ENCODE results near the gene CBLC. TPM values are rescaled to one million over a fixed set of nuclear protein-coding genes. Genes with fewer than 3 reads are reported as not detected.

Gene CBLC
- total RNA-seq, 1 experiment from 2014 or later, result 15.9 TPM

- no peaks in the 10 kb centered on the region for H3K79me2 ChIP-seq (ENCODE audit: insufficient read depth, low read length)
- DNase-seq, result peak; percentile 89
- no peak overlapping the region for H4K5ac ChIP-seq (ENCODE audit: insufficient read length, low read depth, low read length)
- no peak overlapping the region for H3K4ac ChIP-seq (ENCODE audit: low read depth, low read length)
- Mint-ChIP-seq H3K27me3 (ENCODE audit: low read depth) (peaks cover 72% of the 10 kb centered on the region), H3K4me3 (peak overlapping the region; percentile 72 to 90), H3K9me3 (no peaks in the 10 kb centered on the region; a peak in 1 of 5 replicates), H3K4me1 (peaks cover 22 to 37% of the 10 kb centered on the region in 2 experiments), H3K36me3 (ENCODE audit: insufficient read depth in 1 of 3, low read depth in 3 of 3) (no peaks in the 10 kb centered on the region; a peak in 1 of 7 replicates), H3K27ac (no peak overlapping the region; a peak in 2 of 7 replicates)
- H2BK20ac ChIP-seq (ENCODE audit: low read depth, low read length, poor library complexity, severe bottlenecking), result no peak overlapping the region
- no peak overlapping the region for H3K27ac ChIP-seq (ENCODE audit: insufficient read length, low read depth, low read length)
- no peak overlapping the region for H4K91ac ChIP-seq (ENCODE audit: insufficient read length, low read depth, low read length)
- no peaks in the 10 kb centered on the region for H3K79me1 ChIP-seq (ENCODE audit: insufficient read depth, low read depth, low read length, poor library complexity, severe bottlenecking)
- no peak overlapping the region for H3T11ph ChIP-seq (ENCODE audit: low read length)
- H3K27me3 ChIP-seq (ENCODE audit: insufficient read depth, low read length), result peaks cover 28% of the 10 kb centered on the region
- no peak overlapping the region for H3K9ac ChIP-seq (ENCODE audit: extremely low read depth, insufficient read length, low read length)
- no peak overlapping the region for H3K56ac ChIP-seq (ENCODE audit: insufficient read length, low read depth, low read length)
- no peak overlapping the region for H2AK5ac ChIP-seq (ENCODE audit: insufficient read length, low read length)
- peaks cover 21% of the 10 kb centered on the region for H3K23me2 ChIP-seq (ENCODE audit: insufficient read length, low read depth, low read length, poor library complexity, severe bottlenecking)
- no peak overlapping the region for H4K8ac ChIP-seq (replicated peaks; ENCODE audit: insufficient read length, low read depth, low read length)
- H3K4me2 ChIP-seq (ENCODE audit: insufficient read depth, insufficient read length, low read length), result peak overlapping the region; percentile 55
- H3K18ac ChIP-seq (ENCODE audit: insufficient read length, low read depth, low read length), result no peak overlapping the region
- H3K23ac ChIP-seq (ENCODE audit: insufficient read length, low read depth, low read length), result no peak overlapping the region
- no peak overlapping the region for H2BK120ac ChIP-seq (ENCODE audit: low read depth, low read length, poor library complexity, severe bottlenecking)
- no peak overlapping the region for H2BK15ac ChIP-seq (ENCODE audit: low read depth, low read length)
- no peak for TF ChIP-seq CTCF (conservative IDR thresholded peaks at IDR 0.05)
- H2BK12ac ChIP-seq (ENCODE audit: insufficient read length, low read depth, low read length), result no peak overlapping the region
- no CpG with 5 or more reads among the region's 9 CpGs for WGBS (ENCODE audit: extremely low coverage, insufficient read length, low lambda C conversion rate)
- H2AFZ ChIP-seq (ENCODE audit: low read length), result no peak overlapping the region
- no peak overlapping the region for H2BK5ac ChIP-seq (ENCODE audit: insufficient read length, low read length)
- H3K14ac ChIP-seq (ENCODE audit: insufficient read depth, low read length), result no peak overlapping the region
- H3K4me1 ChIP-seq (ENCODE audit: insufficient read depth, low read length), result no peaks in the 10 kb centered on the region
- no peaks in the 10 kb centered on the region for H3K9me3 ChIP-seq (ENCODE audit: control insufficient read depth, low read depth, low read length)
- no peaks in the 10 kb centered on the region for H4K20me1 ChIP-seq (ENCODE audit: control insufficient read depth, insufficient read depth, insufficient read length)
Observed at GRCh38 chr19:44758596-44758995, 19.1 kb upstream of the CBLC start.
